Neuronal stem cell (in vitro differentiated cells): Measurements from ENCODE around the gene FNDC11.

Source experiments
- DNase-seq: peaks from one replicate; pipeline ENCODE4 v3.0.0-alpha.2; 2013; ENCODE audit warnings: low spot score
- H2AFZ ChIP-seq: one replicate; pipeline ENCODE4 v1.6.1; 2013; ENCODE audit warnings: mild to moderate bottlenecking, low read length, inconsistent platforms
- H2AK5ac ChIP-seq: 2 replicates; pipeline ENCODE4 v1.6.1; 2013; ENCODE audit warnings: low read depth, mild to moderate bottlenecking, inconsistent platforms, low read length, moderate library complexity, mixed read lengths
- H2BK120ac ChIP-seq: 2 replicates; pipeline ENCODE4 v1.6.1; 2013; ENCODE audit warnings: low read depth, mild to moderate bottlenecking, inconsistent platforms, low read length, moderate library complexity, mixed read lengths
- H2BK12ac ChIP-seq: one replicate; pipeline ENCODE4 v1.6.1; 2013; ENCODE audit warnings: low read length, inconsistent platforms
- H2BK15ac ChIP-seq: 2 replicates; pipeline ENCODE4 v1.6.1; 2013; ENCODE audit warnings: mild to moderate bottlenecking, low read length, inconsistent platforms, mixed read lengths
- H2BK5ac ChIP-seq: one replicate; pipeline ENCODE4 v1.6.1; 2013; ENCODE audit warnings: inconsistent platforms, mild to moderate bottlenecking, low read length, moderate library complexity
- H3K14ac ChIP-seq: one replicate; pipeline ENCODE4 v1.6.1; 2013; ENCODE audit warnings: low read length, inconsistent platforms
- H3K18ac ChIP-seq: 2 replicates; pipeline ENCODE4 v1.6.1; 2013; ENCODE audit warnings: low read length, inconsistent platforms
- H3K23ac ChIP-seq: 2 replicates; pipeline ENCODE4 v1.6.1; 2013; ENCODE audit warnings: low read depth, mild to moderate bottlenecking, mixed read lengths, low read length, inconsistent platforms; ENCODE audit not compliant: poor library complexity
- H3K27ac ChIP-seq: replicated peaks from 3 replicates; pipeline ENCODE4 v1.5.1; 2013; ENCODE audit warnings: low read length, inconsistent platforms
- H3K27me3 ChIP-seq, 3 experiments: 2 replicates each; pipeline ENCODE4 v1.6.1; 2013; ENCODE audit warnings: low read length in 3 of 3, mild to moderate bottlenecking in 2 of 3, inconsistent platforms in 1 of 3, low read depth in 1 of 3, mixed read lengths in 1 of 3, moderate library complexity in 1 of 3; ENCODE audit not compliant: control insufficient read depth in 3 of 3, insufficient read depth in 3 of 3
- H3K36me3 ChIP-seq, 2 donors: replicated peaks in 1 of 2; 2 replicates each; pipeline ENCODE4 v1.6.1; 2013; ENCODE audit warnings: low read length in 2 of 2; ENCODE audit not compliant: control insufficient read depth in 2 of 2, insufficient read depth in 2 of 2
- H3K4ac ChIP-seq: 2 replicates; pipeline ENCODE4 v1.6.1; 2013; ENCODE audit warnings: inconsistent platforms, mild to moderate bottlenecking, low read length, moderate library complexity
- H3K4me1 ChIP-seq, 2 donors: 1 replicate in 1 of 2; 2 replicates in 1 of 2; pipeline ENCODE4 v1.6.1; 2013; ENCODE audit warnings: low read length in 2 of 2, low read depth in 1 of 2; ENCODE audit not compliant: control insufficient read depth in 2 of 2, insufficient read depth in 1 of 2
- H3K4me2 ChIP-seq: one replicate; pipeline ENCODE4 v1.6.1; 2013; ENCODE audit warnings: mild to moderate bottlenecking, low read length, inconsistent platforms; ENCODE audit not compliant: insufficient read depth, poor library complexity, severe bottlenecking
- H3K4me3 ChIP-seq, 2 donors: 2 replicates each; pipeline ENCODE4 v1.5.1; 2013; ENCODE audit warnings: low read length in 2 of 2, mild to moderate bottlenecking in 2 of 2, inconsistent platforms in 1 of 2, moderate library complexity in 1 of 2
- H3K79me1 ChIP-seq: one replicate; pipeline ENCODE4 v1.6.1; 2013; ENCODE audit warnings: low read depth, mild to moderate bottlenecking, inconsistent platforms, low read length, moderate library complexity
- H3K9ac ChIP-seq: one replicate; pipeline ENCODE4 v1.6.1; 2013; ENCODE audit warnings: mild to moderate bottlenecking, low read depth, low read length, inconsistent platforms; ENCODE audit not compliant: poor library complexity
- H3K9me3 ChIP-seq, 2 donors: replicated peaks in 1 of 2; 2 replicates each; pipeline versions ENCODE3 to v1.6.1; 2013; ENCODE audit warnings: low read length in 2 of 2, mild to moderate bottlenecking in 2 of 2, inconsistent platforms in 1 of 2, low read depth in 1 of 2, mixed read lengths in 1 of 2, moderate library complexity in 1 of 2; ENCODE audit not compliant: control insufficient read depth in 2 of 2, insufficient read depth in 1 of 2
- H4K8ac ChIP-seq: one replicate; pipeline ENCODE4 v1.6.1; 2013; ENCODE audit warnings: low read depth, mild to moderate bottlenecking, inconsistent platforms, low read length, moderate library complexity
- H4K91ac ChIP-seq: one replicate; pipeline ENCODE4 v1.6.1; 2013; ENCODE audit warnings: low read length, low read depth, mild to moderate bottlenecking, inconsistent platforms; ENCODE audit not compliant: poor library complexity
- WGBS, 2 donors: extraction: QIAGEN DNeasy Blood & Tissue Kit; methylation state at CpG; one replicate each; pipeline ENCODE4 v1.1.7; 2013; ENCODE audit warnings: missing lambda C conversion rate in 2 of 2, mixed read lengths in 1 of 2; ENCODE audit not compliant: insufficient read length in 2 of 2, insufficient replicate concordance in 1 of 2; ENCODE audit errors: extremely low coverage in 2 of 2; 5-methylcytosine and 5-hydroxymethylcytosine counted together

FNDC11 gene

DNA sequence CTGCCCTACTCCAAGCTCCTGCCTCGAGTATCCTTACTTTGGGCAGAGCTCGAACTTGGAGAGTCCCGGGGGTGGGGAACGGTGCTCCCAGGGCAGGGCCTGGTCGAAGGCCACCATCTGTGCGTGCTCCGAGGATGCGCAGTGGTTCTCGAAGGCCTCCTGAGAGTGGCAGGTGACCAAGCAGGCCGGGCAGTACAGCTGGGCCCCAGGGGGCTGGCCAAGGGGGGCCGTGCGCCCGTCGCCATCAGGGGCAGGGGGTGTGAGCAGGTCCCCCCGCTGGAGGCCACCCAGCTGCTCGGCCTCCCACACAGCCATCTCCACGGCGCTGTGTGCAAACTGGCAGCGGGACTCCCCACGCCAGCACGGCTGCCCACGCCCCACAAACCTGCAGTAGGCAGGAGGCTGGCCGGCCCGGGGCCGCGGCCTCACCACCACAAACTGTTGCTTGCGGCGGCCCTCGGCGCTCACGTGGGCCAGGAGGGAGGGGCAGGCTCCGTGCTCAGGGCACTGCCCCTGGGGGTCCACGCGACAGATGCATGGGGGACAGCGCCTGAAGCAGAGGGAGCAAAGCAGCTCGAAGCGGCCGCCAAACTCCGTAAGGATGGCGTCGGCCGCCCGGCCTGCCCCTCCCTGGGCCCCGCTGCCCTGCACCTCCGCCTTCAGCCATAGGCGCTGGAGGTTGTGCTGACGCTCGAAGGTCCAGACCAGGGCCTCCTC is 18.3 kb downstream of the FNDC11 start:
- Histone ChIP-seq H2BK120ac (no peak overlapping the region), H4K8ac (peak overlapping the region; percentile 17), H4K91ac (peak overlapping the region; percentile 53), H2AK5ac (peak overlapping the region; percentile 90), H3K9ac (peak overlapping the region; percentile 77), H3K27ac (no peak overlapping the region), H3K9me3 (no peaks in the 10 kb centered on the region), H3K36me3 (no peaks in the 10 kb centered on the region), H2BK15ac (peak overlapping the region; percentile 67), H2AFZ (no peak overlapping the region), H3K4me1 (peaks cover 3 to 14% of the 10 kb centered on the region in 2 donors), H3K4ac (no peak overlapping the region), H2BK12ac (peak overlapping the region; percentile 58), H3K18ac (no peak overlapping the region), H3K4me3 (no peak overlapping the region), H3K4me2 (no peak overlapping the region), H3K14ac (peak overlapping the region; percentile 71), H3K23ac (peak overlapping the region; percentile 73), H3K27me3 (no peaks in the 10 kb centered on the region), H2BK5ac (no peak overlapping the region), H3K79me1 (peaks cover 3% of the 10 kb centered on the region)
- WGBS, 2 donors, result no CpG with 5 or more reads among the region's 48 CpGs
- DNase-seq, result no peak

- Histone ChIP-seq H2BK120ac (no peak overlapping the region), H2BK15ac (peak overlapping the region; percentile 91), H3K14ac (peak overlapping the region; percentile 71), H3K23ac (peak overlapping the region; percentile 73), H3K4me3 (peak overlapping the region; percentile 72 to 90), H3K36me3 (no peaks in the 10 kb centered on the region), H2BK12ac (peak overlapping the region; percentile 22), H3K27ac (no peak overlapping the region), H3K4ac (no peak overlapping the region), H3K18ac (peak overlapping the region; percentile 27), H4K8ac (no peak overlapping the region), H4K91ac (no peak overlapping the region), H2AFZ (peak overlapping the region; percentile 88), H3K4me2 (peak overlapping the region; percentile 97), H3K9me3 (no peaks in the 10 kb centered on the region), H2AK5ac (peak overlapping the region; percentile 90), H3K79me1 (peaks cover 3% of the 10 kb centered on the region), H3K27me3 (no peaks in the 10 kb centered on the region), H3K9ac (peak overlapping the region; percentile 86), H2BK5ac (peak overlapping the region; percentile 24), H3K4me1 (peaks cover 3 to 14% of the 10 kb centered on the region in 2 donors)
- no CpG with 5 or more reads among the region's 34 CpGs for WGBS, 2 donors
- DNase-seq, result no peak
Observed at GRCh38 chr20:63572788-63573646, 19.1 kb downstream of the FNDC11 start.

GRCh38 chr20:63573647-63574131 is 19.7 kb downstream of the FNDC11 start:
- Histone ChIP-seq H2AFZ (peak overlapping the region; percentile 88), H3K4me1 (peaks cover 3 to 14% of the 10 kb centered on the region in 2 donors), H2BK12ac (no peak overlapping the region), H3K4ac (no peak overlapping the region), H3K36me3 (no peaks in the 10 kb centered on the region), H3K9ac (peak overlapping the region; percentile 86), H2AK5ac (peak overlapping the region; percentile 90), H3K27ac (no peak overlapping the region), H3K4me3 (peak overlapping the region; percentile 72 to 90), H3K14ac (peak overlapping the region; percentile 56), H3K27me3 (no peaks in the 10 kb centered on the region), H4K8ac (no peak overlapping the region), H3K18ac (peak overlapping the region; percentile 90), H2BK120ac (no peak overlapping the region), H3K23ac (no peak overlapping the region), H2BK5ac (no peak overlapping the region), H4K91ac (no peak overlapping the region), H3K9me3 (no peaks in the 10 kb centered on the region), H3K79me1 (peaks cover 3% of the 10 kb centered on the region), H3K4me2 (peak overlapping the region; percentile 97), H2BK15ac (peak overlapping the region; percentile 55)
- WGBS, 2 donors, result no CpG with 5 or more reads among the region's 24 CpGs
- no peak for DNase-seq
